Stimulated activated naive CD4-positive, alpha-beta T cell (primary cell): ENCODE measurements around the gene TOP1.
"Not testable (repeated sequence)": the region's sequence is repeated elsewhere in the genome, so short reads cannot be mapped to it uniquely, and the experiment has no call there.

ENCODE experiments used
- DNase-seq, 6 experiments: peaks; one replicate each; lab custom pipeline; 2025; lab: John Stamatoyannopoulos, UW

Gene TOP1

DNA sequence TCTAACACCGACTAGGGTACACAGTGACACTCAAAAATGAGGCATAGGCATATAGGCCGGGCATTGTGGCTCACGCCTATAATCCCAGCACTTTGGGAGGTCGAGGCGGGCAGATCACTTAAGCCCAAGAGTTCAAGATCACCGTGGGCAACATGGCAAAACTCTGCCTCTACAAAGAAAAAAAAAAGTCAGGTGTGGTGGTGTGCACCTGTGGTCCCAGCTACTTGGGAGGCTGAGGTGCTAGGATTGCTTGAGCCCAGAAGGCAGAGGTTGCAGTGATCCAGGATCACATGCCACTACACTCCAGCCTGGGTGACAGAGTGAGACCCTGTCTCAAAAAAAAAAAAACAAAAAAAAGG is 24.7 kb upstream of the TOP1 start:
- DNase-seq, result not testable (repeated sequence)

DNA sequence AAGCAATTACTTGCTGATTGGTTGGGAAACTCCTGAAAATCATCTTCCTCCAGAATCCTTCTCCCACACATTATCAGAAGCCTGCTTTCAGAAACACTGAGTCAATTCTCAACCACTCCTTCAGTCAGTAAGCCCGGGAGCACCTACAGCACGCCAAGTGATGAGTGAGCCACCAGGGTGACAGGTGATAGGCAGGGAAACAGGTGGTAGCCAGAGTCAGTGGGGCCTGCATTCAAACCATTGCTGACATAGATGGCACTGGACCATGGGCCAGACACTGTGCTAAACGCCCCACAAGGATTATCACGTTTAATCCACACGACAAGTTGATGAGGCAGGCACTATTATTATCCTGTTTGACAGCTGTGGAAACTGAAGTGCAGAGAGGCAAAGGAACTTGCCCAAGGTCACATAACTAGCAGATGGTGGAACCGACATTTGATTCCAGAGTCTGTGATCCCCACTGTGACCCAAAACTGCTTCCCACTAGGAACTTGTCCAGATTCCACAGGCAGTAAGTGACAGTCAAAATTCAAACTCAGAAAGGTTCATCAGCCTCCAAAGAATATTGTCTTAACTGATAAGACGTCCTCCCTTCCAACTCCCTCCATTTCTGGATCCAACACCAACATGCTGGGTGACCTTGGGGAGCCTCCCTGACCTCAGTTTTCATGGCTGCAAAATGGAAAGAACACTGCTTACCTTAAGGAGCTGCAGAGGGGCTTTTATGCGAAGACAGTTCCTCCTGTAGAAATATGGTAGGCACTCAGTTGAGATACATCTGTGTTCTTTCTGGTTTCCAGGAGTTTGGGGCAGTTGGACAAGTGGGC is 23.9 kb upstream of the TOP1 start:
- no peak for DNase-seq

DNA sequence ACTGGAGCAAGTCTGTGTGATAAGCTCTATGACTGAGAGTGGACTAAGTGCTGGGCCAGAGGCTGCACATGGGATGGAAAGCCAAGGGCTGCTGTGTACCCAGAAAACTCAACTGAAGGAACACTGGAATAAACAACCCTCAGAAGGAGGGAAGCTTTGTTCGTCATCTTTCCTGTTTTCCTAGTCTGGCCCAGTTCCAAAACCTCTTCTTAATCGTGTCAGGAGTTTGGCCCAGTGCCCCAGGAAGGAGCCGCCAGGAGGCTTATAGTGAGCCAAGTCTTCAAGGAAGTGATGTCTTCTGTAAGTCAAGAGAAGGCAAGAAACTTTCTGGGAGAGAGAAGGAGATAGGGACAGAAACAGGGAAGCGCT is 23.3 kb upstream of the TOP1 start:
- DNase-seq, result no peak

DNA sequence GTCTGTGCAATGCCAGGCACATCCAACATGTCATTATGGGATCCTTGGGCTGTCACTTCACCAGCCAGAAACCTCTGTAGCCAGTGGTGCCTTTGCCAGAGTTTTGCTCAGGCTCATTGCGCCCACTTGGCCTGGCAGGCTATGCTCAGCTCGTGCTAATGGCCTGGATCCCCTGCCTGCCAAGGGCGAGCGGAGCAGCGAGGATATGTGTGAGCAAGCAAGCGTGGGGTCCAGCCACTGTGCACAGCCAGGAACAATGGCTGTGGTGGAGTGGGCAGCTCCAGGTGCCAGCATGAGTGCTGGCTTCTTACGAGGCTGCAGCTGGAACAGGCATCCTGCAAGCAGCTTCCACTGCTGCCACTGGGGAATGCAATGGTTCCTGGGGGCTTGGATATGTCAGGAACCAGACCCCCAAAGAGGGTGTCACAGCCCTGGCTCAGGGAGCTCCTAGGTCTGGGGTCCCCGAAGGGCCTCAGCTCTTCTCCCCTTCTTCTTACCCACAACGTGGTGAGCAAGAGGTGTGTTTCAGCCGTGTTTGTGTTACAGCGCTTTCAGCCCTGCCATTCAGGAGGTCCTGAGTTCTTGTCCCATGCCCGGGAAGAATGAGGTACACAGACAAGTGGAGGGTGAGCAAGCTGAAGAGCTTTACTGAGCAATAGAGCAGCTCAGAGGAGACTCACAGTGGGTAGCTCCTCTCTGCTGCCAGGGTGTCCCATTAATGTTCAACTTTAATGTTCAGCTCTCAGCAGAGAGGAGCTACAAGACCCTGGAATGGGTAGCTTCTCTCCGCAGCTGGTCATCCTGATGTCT is 22.3 kb upstream of the TOP1 start:
- DNase-seq, result no peak

DNA sequence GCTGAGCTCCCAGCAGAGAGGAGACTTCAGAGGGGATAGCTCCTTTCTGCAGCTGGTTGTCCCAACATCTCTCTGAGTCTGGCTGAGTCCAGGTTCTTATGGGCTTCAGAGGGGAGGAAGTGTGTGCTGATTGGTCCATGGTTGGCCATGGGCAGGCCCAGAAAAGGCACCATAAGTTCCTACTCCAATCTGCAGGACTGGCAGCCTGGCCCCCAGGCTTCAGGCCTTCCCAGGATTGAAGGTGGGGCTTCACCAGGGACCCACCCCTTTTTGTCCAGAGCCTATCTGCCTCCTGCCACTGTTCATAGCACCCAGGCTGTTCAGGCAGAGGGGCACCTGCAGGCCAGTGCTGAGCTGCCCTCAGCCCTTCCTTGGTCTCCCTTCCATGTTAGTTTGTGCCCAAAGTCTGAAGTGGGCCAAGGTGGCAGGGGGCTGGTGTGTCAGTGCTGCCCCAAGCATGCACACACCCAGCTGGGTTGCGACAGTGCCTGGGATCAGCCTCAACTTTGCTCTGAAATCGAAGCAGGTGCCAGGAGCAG is 21.6 kb upstream of the TOP1 start:
- DNase-seq, result no peak

DNA sequence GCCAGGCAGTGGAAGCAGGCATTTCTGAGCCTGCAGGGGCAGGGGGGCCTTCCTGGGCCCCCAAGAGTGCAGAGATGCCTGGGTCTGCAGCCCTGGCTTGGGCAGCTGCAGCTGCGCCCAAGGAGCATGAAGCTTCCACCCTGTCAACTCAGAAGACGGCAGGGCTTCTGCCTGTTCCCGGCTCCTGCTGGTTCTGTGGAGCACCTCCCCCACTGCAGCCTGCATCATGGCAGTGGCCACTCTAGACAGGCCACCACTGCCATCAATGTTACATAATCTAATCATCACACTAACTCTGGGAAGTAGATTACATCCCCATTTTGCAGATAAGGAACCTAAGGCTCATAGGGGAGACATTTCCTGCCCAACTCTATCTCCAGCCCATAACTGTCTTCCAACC is 21.1 kb upstream of the TOP1 start:
- no peak for DNase-seq

DNA sequence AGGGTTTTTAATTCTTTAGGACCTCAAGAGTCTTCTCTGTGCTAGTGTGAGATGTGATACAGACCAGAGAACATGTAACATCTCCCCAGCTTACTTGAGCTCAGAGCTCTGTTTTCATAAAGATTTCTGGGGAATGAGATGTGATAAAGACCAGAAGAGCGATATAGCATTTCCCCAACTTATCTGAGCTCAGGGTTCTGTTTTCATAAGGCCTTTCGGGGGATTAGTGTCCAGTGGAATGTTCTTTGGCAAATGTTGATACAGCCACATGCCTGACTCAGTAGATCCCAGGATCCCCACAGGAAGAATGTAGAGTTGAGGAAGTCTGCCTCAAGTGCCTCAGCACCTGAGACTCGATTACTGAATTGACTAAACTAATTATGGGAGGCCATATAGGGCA is 18.7 kb upstream of the TOP1 start:
- no peak for DNase-seq

DNA sequence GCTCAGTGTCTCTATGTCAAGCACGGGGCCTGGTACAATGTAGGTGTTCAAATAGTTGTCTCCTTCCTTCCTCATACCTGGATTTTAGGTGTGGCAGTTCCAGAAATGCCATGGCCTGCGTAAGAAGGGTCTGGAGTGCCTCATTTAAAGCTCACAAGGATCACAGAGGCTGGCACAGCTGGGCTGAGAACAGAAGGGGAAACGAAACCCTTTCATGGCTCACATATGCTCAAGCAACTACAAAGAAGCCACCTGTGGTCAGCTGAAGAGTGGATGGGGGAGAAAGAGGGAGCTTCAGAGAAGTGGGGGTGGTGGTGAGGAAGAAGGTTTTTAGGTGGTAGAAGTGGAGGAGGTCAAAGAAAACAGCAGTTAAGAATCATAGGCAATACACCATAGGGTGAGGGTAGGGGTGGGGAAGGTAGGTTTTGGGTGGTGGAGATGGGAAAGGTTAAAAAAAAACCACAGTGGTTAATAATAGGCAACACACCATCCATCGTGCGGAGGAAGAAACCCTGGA is 17.0 kb upstream of the TOP1 start:
- DNase-seq, result no peak

DNA sequence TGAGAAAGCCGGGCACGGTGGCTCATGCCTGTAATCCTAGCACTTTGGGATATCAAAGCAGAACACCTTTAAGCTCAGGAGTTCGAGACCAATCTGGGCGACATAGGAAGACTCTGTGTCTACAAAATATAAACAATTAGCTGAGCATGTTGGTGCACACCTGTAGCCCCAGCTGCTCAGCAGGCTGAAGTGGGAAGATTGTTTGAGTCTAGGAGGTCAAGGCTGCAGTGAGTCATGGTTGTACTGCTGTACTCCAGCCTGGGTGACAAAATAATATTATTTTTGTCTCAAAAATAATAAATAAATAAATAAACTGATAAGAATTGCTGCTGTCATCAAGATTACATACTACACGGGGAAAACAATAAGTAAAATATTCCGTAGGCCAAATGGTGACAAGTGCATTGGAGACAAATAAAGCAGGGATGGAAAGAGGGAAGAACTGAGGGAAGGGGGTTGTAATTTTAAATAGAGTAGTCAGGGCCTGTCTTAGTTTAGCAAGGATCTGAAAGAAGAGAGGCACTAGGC is 14.0 kb upstream of the TOP1 start:
- DNase-seq, result no peak

DNA sequence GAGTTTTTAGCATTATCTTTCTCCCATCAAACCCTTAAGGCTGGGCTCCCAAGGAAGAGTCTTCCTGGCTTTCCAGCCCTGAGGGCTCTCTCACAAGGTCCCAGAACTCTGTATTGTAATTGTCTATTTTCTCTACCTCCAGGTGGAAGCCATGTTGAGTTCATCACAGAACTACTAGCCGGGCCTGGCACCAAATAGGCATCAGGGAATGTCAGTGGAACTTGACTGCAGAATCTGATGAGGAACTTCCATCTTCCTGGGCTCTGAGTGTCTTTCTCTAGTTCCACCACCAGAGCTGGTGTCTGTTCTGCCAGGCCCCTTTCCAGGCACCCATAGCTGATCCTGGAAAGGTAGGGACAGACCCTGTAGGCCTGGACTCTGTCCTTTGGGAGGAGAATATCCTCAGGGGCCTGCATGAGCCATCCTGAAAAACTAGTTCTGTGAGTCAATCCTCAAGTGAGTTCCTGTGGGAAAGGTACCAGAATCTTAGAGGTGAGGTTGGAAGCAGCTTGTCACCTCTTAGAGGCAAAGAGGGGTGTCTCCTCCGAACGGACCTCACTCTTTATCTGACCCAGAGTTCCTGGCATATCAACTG is 11.1 kb upstream of the TOP1 start:
- no peak for DNase-seq

DNA sequence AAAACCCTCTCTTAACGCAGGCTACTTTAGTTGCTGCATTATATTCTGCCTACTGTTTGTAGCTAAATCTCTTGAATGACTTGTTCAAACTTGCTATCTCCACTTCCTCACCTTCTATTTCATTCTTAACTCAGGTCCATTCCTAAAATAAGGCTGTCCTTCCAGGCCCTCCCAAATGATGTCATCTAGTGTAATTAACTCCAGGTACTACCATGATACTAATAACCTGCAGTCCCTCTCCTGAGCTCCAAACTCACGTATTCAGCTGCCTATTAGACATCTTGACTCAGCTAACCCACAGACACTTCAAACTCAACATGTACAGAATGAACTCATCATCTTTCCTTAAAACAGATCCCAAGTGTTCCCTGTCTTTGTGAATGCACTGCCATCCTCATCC is 10.5 kb upstream of the TOP1 start:
- no peak for DNase-seq

DNA sequence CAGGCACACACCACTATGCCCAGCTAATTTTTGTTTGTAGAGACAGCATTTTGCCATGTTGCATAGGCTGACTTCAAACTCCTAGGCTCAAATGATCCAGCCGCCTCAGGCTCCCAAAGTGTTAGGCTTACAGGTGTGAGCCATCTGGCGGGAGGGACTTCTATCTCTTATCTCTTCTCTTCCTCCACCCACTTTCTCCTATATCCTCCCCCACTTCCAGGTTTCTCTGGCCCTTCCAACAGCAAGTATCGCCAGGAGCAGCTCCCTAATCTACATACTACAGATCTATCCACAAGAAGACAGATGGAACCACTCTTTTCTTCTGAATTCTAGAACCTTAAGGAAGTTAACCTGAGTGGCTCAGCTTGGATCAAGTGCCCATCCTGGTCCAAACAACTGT is 5.1 kb upstream of the TOP1 start:
- no peak for DNase-seq

DNA sequence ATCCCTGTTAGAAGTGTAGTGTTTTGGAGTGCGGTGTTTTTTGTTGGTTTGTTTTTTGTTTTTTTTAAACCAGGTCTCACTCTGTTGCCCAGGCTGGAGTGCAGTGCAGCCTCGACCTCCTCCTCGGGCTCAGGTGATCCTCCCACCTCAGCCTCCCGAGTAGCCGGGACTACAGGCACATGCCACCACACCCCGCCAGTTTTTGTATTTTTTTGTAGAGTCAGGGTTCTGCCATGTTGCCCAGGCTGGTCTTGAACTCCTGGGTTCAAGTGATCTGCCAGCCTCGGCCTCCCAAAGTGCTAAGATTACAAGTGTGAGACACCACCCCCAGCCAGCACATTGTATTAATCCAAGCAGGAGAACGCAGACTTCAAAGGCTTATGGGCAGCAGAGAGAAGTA is 1.3 kb upstream of the TOP1 start:
- DNase-seq, result no peak

DNA sequence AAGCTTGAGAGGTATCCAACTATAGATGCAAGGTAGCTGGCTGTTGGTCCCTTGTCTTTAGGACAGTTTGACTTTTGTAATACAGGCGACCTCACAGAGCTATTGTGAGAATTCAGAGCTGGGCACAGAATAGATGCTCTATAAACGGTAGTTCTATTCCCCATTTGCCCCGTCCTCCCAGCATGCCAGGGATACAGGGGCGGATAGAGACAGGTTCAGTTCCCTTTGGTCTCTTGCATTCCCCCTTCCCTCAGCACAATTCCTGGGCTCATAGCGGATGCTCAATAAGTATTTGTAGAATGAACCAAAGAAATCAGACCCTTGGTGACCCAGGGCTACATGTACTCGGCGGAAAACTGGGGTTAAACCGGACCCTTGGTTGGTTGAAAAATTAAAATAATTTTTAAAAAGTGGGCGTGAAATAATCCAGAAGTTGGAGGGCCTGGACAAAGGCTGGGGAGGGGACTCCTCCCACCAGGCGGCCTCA is 707 bp upstream of the TOP1 start:
- no peak for DNase-seq

DNA sequence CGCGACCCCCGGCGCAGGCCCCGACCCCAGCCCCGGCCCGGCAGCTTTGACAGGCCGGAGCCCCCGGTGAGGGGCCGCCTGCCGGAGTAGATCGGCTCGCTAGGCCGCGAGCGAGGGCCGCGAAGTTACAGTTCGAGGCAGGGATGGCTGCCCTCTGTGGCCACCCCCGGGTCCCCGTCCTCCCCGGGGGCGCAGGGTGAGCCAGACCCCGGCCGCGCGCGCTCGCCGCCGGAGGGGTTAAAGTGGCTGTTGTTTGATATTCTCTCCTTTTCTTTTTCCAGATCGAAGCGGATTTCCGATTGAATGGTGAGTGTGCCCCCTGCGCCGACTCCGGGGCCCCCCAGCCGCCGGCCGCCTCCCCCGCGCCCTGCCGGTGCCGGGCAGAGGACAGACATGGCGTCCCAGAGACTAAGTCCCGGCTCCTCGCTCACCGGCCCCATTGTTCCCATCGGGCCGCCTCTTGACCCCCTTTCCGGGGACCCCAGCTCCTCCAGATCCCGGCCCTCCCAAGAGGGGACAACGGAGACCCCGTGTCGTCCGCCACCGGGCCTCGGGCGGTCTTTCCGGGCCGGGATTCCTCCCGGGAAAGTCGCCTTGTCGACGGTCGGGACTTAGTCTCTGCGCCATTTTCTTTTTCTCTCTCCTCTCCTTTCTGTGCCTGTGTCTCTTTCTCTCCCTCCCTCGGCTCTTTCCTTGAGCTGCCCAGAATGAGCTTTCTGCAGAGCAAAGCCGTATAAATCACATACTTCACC is 704 bp downstream of the TOP1 start:
- DNase-seq, result peak in 4 of 6 experiments; percentile 21 to 69 (median 44)

DNA sequence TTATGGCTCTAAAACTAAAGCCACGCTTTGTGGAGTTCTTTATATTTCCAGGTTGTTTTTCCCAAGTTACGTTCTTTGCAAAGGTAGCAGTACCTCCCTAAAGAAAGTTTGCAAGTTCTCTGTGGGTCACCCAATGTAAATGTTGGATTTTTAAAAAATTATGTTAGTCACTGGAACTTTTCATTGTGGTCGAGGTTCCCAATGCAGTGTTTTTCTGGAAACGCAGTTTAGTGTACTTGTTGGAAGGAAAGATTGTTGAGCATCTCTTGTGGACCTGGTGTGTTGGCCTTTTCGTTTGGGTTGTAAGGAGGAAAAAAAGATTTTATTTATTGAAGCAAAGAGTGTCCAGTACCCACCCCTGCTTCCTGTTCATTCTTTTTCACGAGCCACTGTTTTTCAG is 1.4 kb downstream of the TOP1 start:
- DNase-seq, result no peak

DNA sequence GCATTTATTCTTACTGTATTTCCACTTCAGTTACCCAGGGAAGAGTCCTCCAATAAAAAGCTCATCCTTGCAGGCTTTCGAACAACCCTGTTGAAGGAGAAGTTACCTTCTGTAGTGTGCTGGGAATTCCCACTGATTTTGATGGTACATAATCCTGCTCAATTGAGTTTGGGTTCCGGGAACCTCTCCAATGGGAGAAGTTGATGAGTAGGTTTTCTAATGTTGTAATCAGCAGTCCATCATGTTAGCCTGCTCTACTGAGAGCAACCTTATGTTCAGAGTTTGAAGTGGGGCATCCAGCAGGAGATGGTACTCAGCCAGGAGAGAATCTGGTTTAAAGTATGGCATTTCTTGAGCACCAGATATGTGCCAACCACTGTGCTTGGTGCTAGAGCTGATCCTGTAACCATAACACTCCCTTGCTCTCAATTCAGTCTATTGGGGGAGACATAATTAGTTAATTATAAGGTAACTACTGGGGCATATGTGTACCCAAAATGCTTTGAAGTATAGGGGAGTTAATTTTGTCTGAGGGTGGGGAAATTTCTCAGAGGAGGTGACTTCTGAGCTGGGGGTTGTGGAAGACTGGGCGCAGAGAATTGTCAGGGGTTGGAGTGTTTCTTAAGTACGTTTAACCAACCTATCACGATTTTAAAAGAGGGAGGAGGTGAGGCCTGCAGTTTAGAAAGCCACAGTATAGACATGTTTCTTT is 2.1 kb downstream of the TOP1 start:
- DNase-seq, result no peak

DNA sequence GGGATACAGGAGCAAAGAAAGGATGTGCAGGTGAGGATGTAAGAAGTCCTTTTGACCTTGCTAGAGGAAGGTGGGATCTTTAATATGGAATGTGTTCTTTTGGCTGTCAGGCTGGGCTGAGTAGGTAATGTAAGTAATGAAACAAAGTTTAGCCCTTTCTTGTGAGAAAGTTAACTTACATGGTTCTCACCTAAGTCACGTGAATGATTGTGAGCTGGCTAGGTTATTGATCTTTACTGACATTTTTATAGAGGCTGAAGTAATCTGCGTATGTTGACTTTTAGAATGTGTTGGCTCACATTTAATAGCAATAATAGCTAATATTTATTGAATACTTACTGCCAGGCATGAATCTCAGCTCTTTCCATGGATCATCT is 2.6 kb downstream of the TOP1 start:
- DNase-seq, result no peak

DNA sequence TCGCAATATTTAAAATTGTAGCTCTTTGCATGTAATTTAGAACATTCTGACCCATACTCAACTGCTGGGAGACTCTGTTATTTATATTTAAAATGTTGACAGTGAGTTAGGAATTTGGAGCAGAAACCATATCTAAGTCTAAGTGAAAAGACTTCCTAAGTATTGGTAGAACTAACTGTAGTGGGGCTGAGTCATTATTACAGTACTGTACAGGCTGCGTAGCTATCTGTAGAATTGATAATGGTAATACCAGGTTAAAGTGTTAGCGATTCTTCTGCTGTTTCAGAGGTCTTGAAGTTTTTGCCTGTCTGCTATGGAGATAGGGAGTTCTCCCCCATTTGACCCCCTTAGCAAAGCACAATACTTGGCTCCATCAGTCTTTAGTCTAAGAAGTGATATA is 3.6 kb downstream of the TOP1 start:
- DNase-seq, result no peak

DNA sequence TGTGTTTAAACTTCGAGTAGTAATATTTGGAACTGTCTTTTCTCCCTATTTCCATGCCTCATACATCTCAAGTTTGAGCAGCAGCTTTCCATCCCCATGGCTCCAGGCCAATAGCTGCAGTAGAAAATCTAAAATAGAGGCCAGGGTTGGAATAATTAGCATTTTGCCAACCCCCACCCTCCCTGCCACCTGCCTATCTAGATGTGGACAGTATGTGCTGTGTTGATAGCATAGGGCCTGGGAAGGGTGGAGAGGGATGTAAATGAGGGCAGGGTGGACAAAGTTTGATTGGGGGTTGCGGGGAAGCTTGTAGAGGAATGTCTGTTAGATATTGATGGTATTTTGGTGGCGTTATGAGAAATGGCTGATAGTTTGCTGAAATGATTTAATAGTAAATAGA is 5.6 kb downstream of the TOP1 start:
- DNase-seq, result no peak

DNA sequence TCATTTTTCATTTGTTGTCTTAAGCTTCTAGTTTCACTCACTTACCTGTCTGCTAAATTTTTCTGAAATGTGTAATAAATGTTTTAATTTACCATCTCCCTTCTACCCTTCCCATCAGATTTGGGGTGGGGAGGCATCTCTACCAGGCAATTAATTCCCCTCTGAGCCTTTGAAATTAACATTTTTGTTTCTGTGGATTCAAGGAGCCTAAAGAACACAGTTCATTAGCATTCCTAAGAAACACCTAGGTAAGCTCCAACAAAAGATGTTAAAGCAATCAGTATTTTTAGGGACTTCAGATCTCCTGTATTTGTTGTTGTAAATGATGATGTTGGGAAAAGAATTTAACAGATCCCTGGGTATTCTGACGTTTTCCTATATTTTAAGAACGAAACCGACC is 6.6 kb downstream of the TOP1 start:
- DNase-seq, result no peak
